Subcutaneous adipose tissue (tissue), 4 donors: ENCODE results near the gene NLRP5. TPM values are rescaled to one million over a fixed set of nuclear protein-coding genes. Genes with fewer than 3 reads are reported as not detected.

Experiments
- CTCF ChIP-seq: fragments of 450-650 bp; IDR thresholded peaks from one replicate; pipeline ENCODE4 v1.5.1; 2016; ENCODE audit warnings: low read depth, mild to moderate bottlenecking, control low read depth, antibody characterized with exemption, moderate library complexity
- total RNA-seq, 4 donors: library from RNA; depleted of rRNA; stranded (reverse); fragments of >200 nt; gene quantifications; one replicate each; pipeline ENCODE4 v1.1.0, GENCODE V29; 2016

The NLRP5 gene
- total RNA-seq, 4 donors from 2014 or later = not detected

- TF ChIP-seq CTCF = no peak
These were observed 102.1 kb downstream of the NLRP5 start for GRCh38 chr19:56088497-56089215.

DNA sequence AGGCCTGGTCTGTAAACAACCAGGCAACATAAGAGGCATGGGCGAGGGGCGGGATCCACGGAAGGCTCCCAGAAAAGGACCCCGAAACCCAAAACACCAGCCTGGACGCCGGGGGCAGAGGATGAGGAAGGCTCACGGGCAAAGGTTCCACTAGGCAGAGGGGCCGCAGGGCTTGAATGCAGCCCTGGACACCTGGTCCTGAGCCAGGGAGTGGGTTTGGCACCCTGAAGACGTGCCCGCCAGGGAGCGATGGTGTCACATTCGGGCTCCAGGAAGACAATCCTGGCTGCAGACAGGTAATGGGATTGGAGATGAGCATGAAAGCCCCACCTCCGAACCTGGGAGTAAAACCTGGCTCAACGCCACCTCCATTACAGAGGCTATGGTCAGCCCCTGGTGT lies 102.8 kb downstream of the NLRP5 start:
- TF ChIP-seq CTCF = no peak

GRCh38 chr19:56091066-56091490 lies 104.5 kb downstream of the NLRP5 start:
- no peak for TF ChIP-seq CTCF

DNA sequence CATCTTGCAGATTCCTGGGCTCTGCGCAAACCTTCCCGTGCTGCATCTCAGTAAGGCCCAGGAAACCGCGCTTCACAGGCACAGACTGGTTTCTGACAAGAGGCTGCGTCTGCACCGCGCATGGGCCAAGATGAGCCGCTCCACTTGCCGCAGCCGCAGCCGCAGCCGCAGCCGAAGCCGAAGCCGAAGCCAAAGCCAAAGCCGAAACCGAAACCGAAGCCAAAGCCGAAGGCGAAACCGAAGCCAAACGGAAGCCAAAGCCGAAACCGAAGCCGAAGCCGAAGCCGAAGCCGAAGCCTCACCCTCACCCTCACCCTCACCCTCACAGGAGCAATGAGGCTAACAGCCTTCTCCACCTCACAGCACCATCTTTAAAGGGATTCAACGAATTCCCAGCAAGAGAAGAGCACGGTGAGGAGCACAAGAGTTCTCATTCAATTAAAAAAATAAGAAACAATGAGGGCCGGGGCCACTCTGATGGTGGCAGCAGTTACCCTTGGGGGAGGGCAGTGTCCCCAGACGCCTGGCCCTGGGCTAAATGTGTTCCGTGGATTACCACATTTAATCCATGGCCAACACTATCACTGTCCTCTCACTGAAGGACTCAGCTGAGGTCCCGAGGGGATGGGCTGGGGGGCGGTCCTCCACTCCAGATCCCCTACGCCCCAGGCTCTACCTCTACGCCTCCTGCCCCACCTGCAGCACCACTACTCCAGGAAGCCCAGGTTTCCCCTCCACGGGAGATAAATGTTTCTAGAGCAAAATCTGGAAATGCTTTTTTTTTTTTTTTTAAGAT lies 105.4 kb downstream of the NLRP5 start:
- no peak for TF ChIP-seq CTCF

DNA sequence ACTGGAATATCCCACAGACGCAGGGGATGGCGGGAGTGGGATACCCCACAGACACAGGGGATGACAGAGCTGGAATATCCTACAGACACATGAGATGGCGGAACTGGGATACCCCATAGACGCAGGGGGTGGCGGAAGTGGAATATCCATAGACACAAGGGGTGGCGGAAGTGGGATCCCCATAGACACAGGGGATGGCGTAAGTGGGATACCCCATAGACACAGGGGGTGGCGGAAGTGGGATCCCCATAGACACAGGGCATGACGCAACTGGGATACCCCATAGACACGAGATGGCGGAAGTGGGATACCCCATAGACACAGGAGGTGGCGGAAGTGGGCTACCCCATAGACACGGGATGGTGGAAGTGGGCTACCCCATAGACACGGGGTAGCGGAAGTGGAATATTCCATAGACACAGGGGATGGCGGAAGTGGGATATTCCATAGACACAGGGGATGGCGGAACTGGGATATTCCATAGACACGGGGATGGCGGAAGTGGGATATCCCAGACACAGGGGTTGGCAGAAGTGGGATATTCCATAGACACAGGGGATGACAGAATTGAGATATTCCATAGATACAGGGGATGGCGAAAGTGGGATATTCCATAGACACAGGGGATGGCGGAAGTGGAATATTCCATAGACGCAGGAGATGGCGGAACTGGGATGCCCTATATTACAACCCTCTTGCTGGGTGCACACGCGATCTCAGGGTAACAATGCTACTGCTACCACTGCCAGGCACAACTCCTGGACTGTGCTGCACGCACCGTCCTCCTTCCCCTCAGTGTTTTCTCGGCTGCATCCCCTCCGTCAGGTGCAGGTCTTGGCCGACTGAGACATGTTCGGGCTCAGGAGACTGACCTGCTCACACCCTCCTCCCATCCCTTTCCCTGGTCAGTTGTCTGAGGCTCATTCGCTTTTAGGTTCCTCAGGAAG lies 106.4 kb downstream of the NLRP5 start:
- TF ChIP-seq CTCF = no peak

- TF ChIP-seq CTCF = no peak
These were observed 107.9 kb downstream of the NLRP5 start for GRCh38 chr19:56094449-56094848.
